ENCODE data around the gene KRT4. TPM values are rescaled to one million over a fixed set of nuclear protein-coding genes. Genes with fewer than 3 reads are reported as not detected.

Gene KRT4
- total RNA-seq, 1 experiment from 2014 or later: 20.7 TPM

- H3K27me3 ChIP-seq (ENCODE audit: low read length): no peaks in the 10 kb centered on the region
- H3K4me2 ChIP-seq (ENCODE audit: low read length): no peak overlapping the region
- no peak for TF ChIP-seq EZH2phosphoT487 (IDR thresholded peaks at IDR 0.05; ENCODE audit: borderline replicate concordance, low read length)
- TF ChIP-seq EZH2 (IDR thresholded peaks at IDR 0.05; ENCODE audit: low read length, unreplicated experiment): no peak
- TF ChIP-seq CTCF (conservative IDR thresholded peaks at IDR 0.05; ENCODE audit: low read depth, low read length): no peak
- H2AFZ ChIP-seq (ENCODE audit: low read length): no peak overlapping the region
- H4K20me1 ChIP-seq (ENCODE audit: low read length): no peaks in the 10 kb centered on the region
- CTCF ChIA-PET: no interaction called here
- no peak overlapping the region for H3K27ac ChIP-seq (ENCODE audit: low read length)
- POLR2A ChIA-PET (ENCODE audit: unreplicated experiment): no interaction called here
- BruUV-seq (replicated peaks): no TSS peak
- no peaks in the 10 kb centered on the region for H3K79me2 ChIP-seq (ENCODE audit: low read length)
- no peaks in the 10 kb centered on the region for H3K36me3 ChIP-seq (ENCODE audit: low read depth, low read length)
- no peaks in the 10 kb centered on the region for H3F3A ChIP-seq (ENCODE audit: low read length, unreplicated experiment)
- intact Hi-C loops (cut with micrococcal nuclease): no loop called here
- no peak for DNase-seq
- H3K9me3 ChIP-seq (ENCODE audit: low read length): no peaks in the 10 kb centered on the region
- H3K4me3 ChIP-seq (ENCODE audit: low read length): no peak overlapping the region
- H3K4me1 ChIP-seq (ENCODE audit: insufficient read depth, low read length): peaks cover under 1% of the 10 kb centered on the region
- no peaks in the 10 kb centered on the region for H3K9me2 ChIP-seq (replicated peaks; ENCODE audit: low read length)
- H3K9ac ChIP-seq (ENCODE audit: low read length): no peak overlapping the region
- ATAC-seq: no peak
These were observed 5.2 kb downstream of the KRT4 start for GRCh38 chr12:52808573-52809160.

GRCh38 chr12:52807544-52808470 is 6.1 kb downstream of the KRT4 start:
- Histone ChIP-seq H4K20me1 (ENCODE audit: low read length) (no peaks in the 10 kb centered on the region), H3K4me3 (ENCODE audit: low read length) (no peak overlapping the region), H3K9me2 (replicated peaks; ENCODE audit: low read length) (no peaks in the 10 kb centered on the region), H3K79me2 (ENCODE audit: low read length) (no peaks in the 10 kb centered on the region), H3K27ac (ENCODE audit: low read length) (no peak overlapping the region), H3K9me3 (ENCODE audit: low read length) (no peaks in the 10 kb centered on the region), H3K9ac (ENCODE audit: low read length) (no peak overlapping the region), H3F3A (ENCODE audit: low read length, unreplicated experiment) (no peaks in the 10 kb centered on the region), H3K4me2 (ENCODE audit: low read length) (no peak overlapping the region), H3K36me3 (ENCODE audit: low read depth, low read length) (no peaks in the 10 kb centered on the region), H3K4me1 (ENCODE audit: insufficient read depth, low read length) (no peaks in the 10 kb centered on the region), H2AFZ (ENCODE audit: low read length) (no peak overlapping the region), H3K27me3 (ENCODE audit: low read length) (no peaks in the 10 kb centered on the region)
- intact Hi-C loops (cut with micrococcal nuclease): no loop called here
- TF ChIP-seq EZH2phosphoT487 (IDR thresholded peaks at IDR 0.05; ENCODE audit: borderline replicate concordance, low read length) (no peak), CTCF (conservative IDR thresholded peaks at IDR 0.05; ENCODE audit: low read depth, low read length) (no peak), EZH2 (IDR thresholded peaks at IDR 0.05; ENCODE audit: low read length, unreplicated experiment) (no peak)
- no peak for DNase-seq
- ChIA-PET CTCF (no interaction called here), POLR2A (ENCODE audit: unreplicated experiment) (no interaction called here)
- no TSS peak for BruUV-seq (replicated peaks)
- no peak for ATAC-seq
